GM18907 (cell line): ENCODE results near the gene SPPL3.

Experiments
- ATAC-seq: cut with Tn5 transposase; IDR thresholded peaks from one replicate; pipeline ENCODE4 v1.9.1; 2021; ENCODE audit warnings: mild to moderate bottlenecking, moderate library complexity; ENCODE audit not compliant: unreplicated experiment

The SPPL3 gene

GRCh38 chr12:120725659-120726509 lies 178.3 kb downstream of the SPPL3 start, which contains the start of gene ACADS:
Gene ACADS (plus strand): TSS chr12:120725826. CDS start chr12:120725886, 60 bp downstream.
- peak; percentile 93 for ATAC-seq

GRCh38 chr12:120725151-120725658 lies 179.0 kb downstream of the SPPL3 start:
- peak; percentile 2 for ATAC-seq

GRCh38 chr12:120724720-120725119 lies 179.4 kb downstream of the SPPL3 start:
- no peak for ATAC-seq

GRCh38 chr12:120722784-120723183 lies 181.4 kb downstream of the SPPL3 start:
- ATAC-seq = no peak

- no peak for ATAC-seq
Measured at GRCh38 chr12:120721866-120722265, 182.3 kb downstream of the SPPL3 start.

GRCh38 chr12:120720987-120721801 lies 183.0 kb downstream of the SPPL3 start:
- ATAC-seq = no peak

- ATAC-seq = no peak
Measured at GRCh38 chr12:120720234-120720986, 183.7 kb downstream of the SPPL3 start.

- ATAC-seq = no peak
Measured at GRCh38 chr12:120719496-120720233, 184.5 kb downstream of the SPPL3 start.

GRCh38 chr12:120719072-120719471 lies 185.1 kb downstream of the SPPL3 start:
- peak; percentile 51 for ATAC-seq

GRCh38 chr12:120718055-120718454 lies 186.1 kb downstream of the SPPL3 start:
- no peak for ATAC-seq

- ATAC-seq = peak; percentile 48
Measured at GRCh38 chr12:120713861-120714482, 190.2 kb downstream of the SPPL3 start.

- no peak for ATAC-seq
Measured at GRCh38 chr12:120712610-120713009, 191.5 kb downstream of the SPPL3 start.
